Erythroblast (primary cell): ENCODE data around the gene CPLX1.

Experiments
- GATA1 ChIP-seq: IDR thresholded peaks from 2 replicates; pipeline ENCODE4 v1.6.1; 2011; ENCODE audit warnings: low read depth, mild to moderate bottlenecking, control low read depth, low read length, moderate library complexity
- POLR2A ChIP-seq: IDR thresholded peaks from 2 replicates; pipeline ENCODE4 v1.6.1; 2011; ENCODE audit warnings: mild to moderate bottlenecking, low read length

DNA sequence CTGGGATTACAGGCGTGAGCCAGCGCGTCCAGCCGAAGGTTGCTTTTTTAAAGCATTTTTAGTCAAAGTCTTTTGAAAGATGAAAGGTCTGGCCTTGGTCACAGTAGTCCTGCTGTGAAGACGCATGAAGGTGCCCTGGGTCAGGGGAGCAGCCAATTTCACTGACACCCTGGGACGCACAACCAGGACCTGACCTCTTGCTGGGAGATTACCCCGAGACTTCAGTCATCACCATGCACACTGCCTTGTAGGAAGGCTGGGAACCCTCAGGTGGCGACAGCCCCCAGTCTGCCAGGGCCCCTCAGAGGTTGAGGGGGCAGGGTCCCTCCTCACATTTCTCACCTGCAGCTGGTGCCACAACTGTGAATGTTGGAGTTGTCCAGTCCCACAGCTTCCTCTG, 53.2 kb downstream of the CPLX1 start:
- no peak for TF ChIP-seq POLR2A
- TF ChIP-seq GATA1, result no peak
